Neuron (in vitro differentiated cells): ENCODE results near the gene CALHM6.

Experiments used
- H2AFZ ChIP-seq: one replicate; pipeline ENCODE4 v1.6.1; 2013; ENCODE audit warnings: low read depth, mild to moderate bottlenecking, inconsistent platforms, low read length, moderate library complexity
- H3K27me3 ChIP-seq: one replicate; pipeline ENCODE4 v1.6.1; 2013; ENCODE audit warnings: low read length; ENCODE audit not compliant: insufficient read depth
- H3K36me3 ChIP-seq: one replicate; pipeline ENCODE4 v1.6.1; 2013; ENCODE audit warnings: low read length; ENCODE audit not compliant: insufficient read depth
- H3K4me1 ChIP-seq: one replicate; pipeline ENCODE4 v1.6.1; 2013; ENCODE audit warnings: low read length; ENCODE audit not compliant: insufficient read depth
- H3K4me3 ChIP-seq: 2 replicates; pipeline ENCODE4 v1.5.1; 2013; ENCODE audit warnings: mild to moderate bottlenecking, low read length, moderate library complexity
- H3K9me3 ChIP-seq: one replicate; pipeline ENCODE4 v1.6.1; 2013; ENCODE audit warnings: low read length

The CALHM6 gene

DNA sequence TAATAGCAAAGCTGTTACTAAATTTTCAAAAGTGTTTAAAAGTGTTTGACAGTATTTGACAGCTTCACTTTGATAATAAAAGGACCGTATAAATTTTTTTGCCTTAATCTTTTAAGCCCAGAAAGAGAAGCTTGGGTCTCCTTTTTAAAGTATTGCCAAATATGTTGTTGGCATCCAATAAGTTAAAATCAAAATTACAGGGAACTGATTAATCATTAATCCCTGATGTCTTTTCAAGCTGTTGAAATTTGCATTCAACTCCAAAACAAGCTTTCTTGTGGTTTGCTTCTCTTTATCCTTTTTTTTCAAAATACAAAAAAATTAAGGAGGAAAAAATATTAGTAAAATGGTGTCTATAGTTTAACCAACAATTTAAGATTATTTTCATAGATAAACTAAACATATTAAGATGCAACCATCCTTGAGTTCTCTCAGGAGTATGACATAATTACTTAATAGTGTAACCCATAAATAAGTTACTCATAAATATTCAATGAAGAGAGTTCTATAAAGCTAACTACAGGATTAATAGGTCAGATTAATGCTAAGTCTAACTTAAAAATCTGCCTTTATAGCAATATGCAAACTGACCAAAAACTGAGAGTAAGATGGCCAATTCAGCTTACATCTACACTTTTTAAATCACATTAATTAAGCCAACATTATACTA, 27.0 kb upstream of the CALHM6 start:
- Histone ChIP-seq H3K9me3 (no peaks in the 10 kb centered on the region), H2AFZ (no peak overlapping the region), H3K4me1 (peaks cover 9% of the 10 kb centered on the region), H3K4me3 (no peak overlapping the region), H3K36me3 (peaks cover 5% of the 10 kb centered on the region), H3K27me3 (no peaks in the 10 kb centered on the region)

DNA sequence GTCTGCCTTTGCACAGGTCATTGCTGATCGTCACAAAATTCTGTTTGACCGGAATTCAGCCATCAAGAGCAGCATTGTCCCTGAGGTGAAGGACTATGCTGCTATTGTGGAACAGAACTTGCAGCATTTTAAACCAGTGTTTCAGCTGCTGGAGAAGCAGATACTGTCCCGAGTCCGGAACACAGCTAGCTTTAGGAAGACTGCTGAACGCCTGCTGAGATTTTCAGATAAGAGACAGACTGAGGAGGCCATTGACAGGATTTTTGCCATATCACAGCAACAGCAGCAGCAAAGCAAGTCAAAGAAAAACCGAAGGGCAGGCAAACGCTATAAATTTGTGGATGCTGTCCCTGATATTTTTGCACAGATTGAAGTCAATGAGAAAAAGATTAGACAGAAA, 24.6 kb upstream of the CALHM6 start:
- Histone ChIP-seq H3K4me1 (peaks cover 16% of the 10 kb centered on the region), H3K27me3 (no peaks in the 10 kb centered on the region), H3K4me3 (no peak overlapping the region), H3K9me3 (no peaks in the 10 kb centered on the region), H3K36me3 (no peaks in the 10 kb centered on the region), H2AFZ (no peak overlapping the region)

DNA sequence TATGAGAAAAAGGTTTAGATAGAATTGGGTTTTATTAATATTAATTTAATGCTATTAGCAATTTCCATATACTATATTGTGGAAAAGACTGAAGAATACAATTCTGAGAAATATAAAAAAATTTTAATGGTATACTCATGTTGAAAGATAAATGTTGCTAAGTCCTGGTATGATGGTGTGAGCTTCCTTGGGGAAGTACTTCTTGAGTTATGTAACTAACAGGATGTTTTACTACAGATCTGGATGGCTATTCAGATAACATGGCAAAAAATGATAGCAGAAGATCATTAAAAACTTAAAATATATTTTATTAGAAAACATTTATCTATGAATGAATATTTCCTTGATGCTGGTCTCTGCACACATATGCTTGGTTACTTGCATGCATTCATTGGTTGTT, 23.5 kb upstream of the CALHM6 start:
- Histone ChIP-seq H2AFZ (no peak overlapping the region), H3K4me3 (no peak overlapping the region), H3K36me3 (no peaks in the 10 kb centered on the region), H3K9me3 (no peaks in the 10 kb centered on the region), H3K27me3 (no peaks in the 10 kb centered on the region), H3K4me1 (peaks cover 16% of the 10 kb centered on the region)

GRCh38 chr6:116438590-116439448, 22.4 kb upstream of the CALHM6 start:
- no peaks in the 10 kb centered on the region for H3K9me3 ChIP-seq

DNA sequence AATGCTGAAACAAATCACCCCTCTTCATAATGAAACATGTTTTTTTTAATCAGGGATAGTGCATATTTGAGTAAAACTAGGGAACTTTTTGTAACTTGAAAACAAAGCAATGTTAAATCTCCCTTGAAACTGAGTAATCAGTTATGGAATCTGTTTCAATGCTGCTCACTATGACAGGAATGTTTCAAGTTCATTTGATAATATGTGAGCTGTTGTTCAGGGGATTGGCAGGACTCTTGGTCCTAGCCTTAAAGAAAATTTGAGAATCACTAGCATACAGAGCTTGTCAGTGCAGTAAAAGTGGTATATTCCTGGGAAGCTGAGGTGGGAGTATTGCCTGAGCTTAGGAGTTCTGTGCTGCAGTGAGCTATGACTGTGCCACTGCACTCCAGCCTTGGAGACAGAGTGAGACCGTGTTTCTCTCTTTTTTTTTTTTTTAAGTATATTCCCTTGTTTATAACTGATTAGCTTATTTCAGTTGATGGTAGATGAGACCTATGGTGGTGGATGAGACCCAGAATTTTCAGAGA, 21.6 kb upstream of the CALHM6 start:
- Histone ChIP-seq H2AFZ (no peak overlapping the region), H3K4me1 (peaks cover 21% of the 10 kb centered on the region), H3K36me3 (no peaks in the 10 kb centered on the region), H3K4me3 (peak overlapping the region; percentile 16), H3K27me3 (no peaks in the 10 kb centered on the region), H3K9me3 (no peaks in the 10 kb centered on the region)

More at GRCh38 chr6:116438590-116439448, 22.4 kb upstream of the CALHM6 start:
- Histone ChIP-seq H3K4me3 (peak overlapping the region; percentile 16), H3K27me3 (no peaks in the 10 kb centered on the region), H3K36me3 (no peaks in the 10 kb centered on the region), H3K4me1 (peaks cover 19% of the 10 kb centered on the region), H2AFZ (peak overlapping the region; percentile 63)

GRCh38 chr6:116443105-116443504, 18.1 kb upstream of the CALHM6 start:
- Histone ChIP-seq H3K4me1 (peaks cover 21% of the 10 kb centered on the region), H3K27me3 (no peaks in the 10 kb centered on the region), H3K36me3 (no peaks in the 10 kb centered on the region), H3K9me3 (no peaks in the 10 kb centered on the region), H3K4me3 (no peak overlapping the region), H2AFZ (no peak overlapping the region)

- Histone ChIP-seq H3K36me3 (no peaks in the 10 kb centered on the region), H3K9me3 (no peaks in the 10 kb centered on the region), H3K27me3 (no peaks in the 10 kb centered on the region), H3K4me1 (peaks cover 13% of the 10 kb centered on the region), H2AFZ (no peak overlapping the region), H3K4me3 (no peak overlapping the region)
Measured at GRCh38 chr6:116444092-116444491, 17.1 kb upstream of the CALHM6 start.

DNA sequence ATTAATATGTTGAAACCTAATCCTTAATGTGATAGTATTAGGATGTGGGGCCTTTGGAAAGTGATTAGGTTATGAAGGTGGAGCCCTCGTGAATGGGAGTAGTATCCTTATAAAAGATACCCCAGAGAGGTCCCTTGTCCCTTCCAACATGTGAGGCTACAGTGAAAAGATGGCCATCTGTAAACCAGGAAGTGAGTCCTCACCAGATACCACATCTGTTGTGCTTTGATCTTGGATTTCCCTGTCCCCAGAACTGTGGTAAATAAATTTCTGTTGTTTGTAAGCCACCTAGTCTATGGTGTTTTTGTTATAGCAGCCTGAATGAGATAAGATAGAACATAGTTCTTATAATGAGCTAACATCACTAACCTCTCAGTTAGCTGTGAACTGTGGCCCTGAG, 16.6 kb upstream of the CALHM6 start:
- H2AFZ ChIP-seq, result no peak overlapping the region
- H3K9me3 ChIP-seq, result no peaks in the 10 kb centered on the region
- H3K4me3 ChIP-seq, result no peak overlapping the region
- no peaks in the 10 kb centered on the region for H3K36me3 ChIP-seq
- no peaks in the 10 kb centered on the region for H3K27me3 ChIP-seq
- peaks cover 8% of the 10 kb centered on the region for H3K4me1 ChIP-seq

DNA sequence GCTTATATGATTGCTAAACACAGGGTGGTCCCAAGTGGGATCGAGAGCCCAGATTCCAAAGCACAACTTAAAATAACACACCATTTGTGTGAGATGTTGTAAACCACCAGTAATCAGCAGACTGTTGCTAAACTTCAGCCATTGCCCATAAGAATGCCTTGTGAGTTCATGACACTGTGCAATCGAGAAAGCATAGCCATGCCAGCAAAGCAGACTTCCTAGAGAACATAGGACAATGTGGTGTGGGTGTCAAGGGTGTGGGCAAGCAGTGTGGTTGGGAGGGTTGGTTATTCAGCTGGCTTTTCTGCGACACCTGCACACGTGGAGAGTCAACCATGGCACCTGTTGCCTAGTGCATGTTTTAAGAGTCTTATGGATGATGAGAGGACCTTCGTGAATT, 16.1 kb upstream of the CALHM6 start:
- H2AFZ ChIP-seq, result no peak overlapping the region
- no peaks in the 10 kb centered on the region for H3K9me3 ChIP-seq
- H3K4me1 ChIP-seq, result peaks cover 4% of the 10 kb centered on the region
- H3K36me3 ChIP-seq, result no peaks in the 10 kb centered on the region
- no peak overlapping the region for H3K4me3 ChIP-seq
- H3K27me3 ChIP-seq, result no peaks in the 10 kb centered on the region

- Histone ChIP-seq H3K9me3 (no peaks in the 10 kb centered on the region), H2AFZ (no peak overlapping the region), H3K4me1 (peaks cover 4% of the 10 kb centered on the region), H3K27me3 (no peaks in the 10 kb centered on the region), H3K36me3 (no peaks in the 10 kb centered on the region), H3K4me3 (no peak overlapping the region)
Measured at GRCh38 chr6:116446399-116446798, 14.8 kb upstream of the CALHM6 start.

DNA sequence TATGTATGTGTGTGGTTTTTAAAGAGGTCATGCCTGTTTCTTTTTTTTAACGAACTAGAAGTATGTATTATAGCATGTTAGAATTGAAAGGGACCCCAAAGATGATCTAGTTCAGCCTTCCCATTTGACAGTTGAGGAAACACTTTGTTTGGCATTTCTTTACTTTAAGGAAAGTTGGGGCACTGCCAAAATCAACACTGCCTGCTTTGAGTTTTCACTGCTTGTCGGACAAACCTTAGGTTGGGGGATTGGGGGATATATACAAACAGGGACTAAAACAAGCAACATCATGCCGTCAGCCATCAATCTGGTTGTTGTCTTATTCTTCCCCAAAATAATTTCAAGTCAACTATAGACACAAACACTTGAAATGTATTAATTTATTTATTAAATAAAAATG, 14.1 kb upstream of the CALHM6 start:
- Histone ChIP-seq H3K27me3 (no peaks in the 10 kb centered on the region), H3K4me3 (no peak overlapping the region), H3K4me1 (peaks cover 4% of the 10 kb centered on the region)

DNA sequence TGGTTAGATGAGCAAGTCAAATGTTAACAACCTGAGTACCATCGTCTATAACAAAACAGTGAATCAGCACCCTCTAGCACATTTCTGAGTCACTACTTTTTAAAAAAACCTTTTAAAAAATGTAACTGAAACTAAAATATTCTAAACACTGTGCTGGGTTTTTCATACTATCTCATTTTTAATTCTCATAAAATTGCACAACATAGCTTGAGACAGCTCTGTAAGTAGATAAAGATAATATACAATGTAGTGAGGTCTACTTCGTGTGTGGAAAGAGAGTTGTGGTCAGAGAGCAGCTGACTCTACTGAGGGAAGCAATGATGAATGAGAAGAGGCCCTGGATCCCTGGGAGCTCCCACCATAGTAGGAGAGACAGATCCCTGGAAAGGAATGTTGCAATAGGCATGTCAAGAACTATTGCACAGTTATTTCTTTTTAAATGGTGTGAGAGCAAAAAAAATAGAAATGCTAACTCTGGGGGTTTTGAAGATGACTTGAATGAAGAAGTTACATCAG, 13.6 kb upstream of the CALHM6 start:
- H3K4me3 ChIP-seq, result no peak overlapping the region
- peaks cover 4% of the 10 kb centered on the region for H3K4me1 ChIP-seq
- H2AFZ ChIP-seq, result no peak overlapping the region
- H3K9me3 ChIP-seq, result no peaks in the 10 kb centered on the region
- no peaks in the 10 kb centered on the region for H3K27me3 ChIP-seq
- H3K36me3 ChIP-seq, result no peaks in the 10 kb centered on the region

More for the DNA sequence above, 14.1 kb upstream of the CALHM6 start:
- H3K36me3 ChIP-seq, result no peaks in the 10 kb centered on the region
- H3K9me3 ChIP-seq, result no peaks in the 10 kb centered on the region
- no peak overlapping the region for H2AFZ ChIP-seq

DNA sequence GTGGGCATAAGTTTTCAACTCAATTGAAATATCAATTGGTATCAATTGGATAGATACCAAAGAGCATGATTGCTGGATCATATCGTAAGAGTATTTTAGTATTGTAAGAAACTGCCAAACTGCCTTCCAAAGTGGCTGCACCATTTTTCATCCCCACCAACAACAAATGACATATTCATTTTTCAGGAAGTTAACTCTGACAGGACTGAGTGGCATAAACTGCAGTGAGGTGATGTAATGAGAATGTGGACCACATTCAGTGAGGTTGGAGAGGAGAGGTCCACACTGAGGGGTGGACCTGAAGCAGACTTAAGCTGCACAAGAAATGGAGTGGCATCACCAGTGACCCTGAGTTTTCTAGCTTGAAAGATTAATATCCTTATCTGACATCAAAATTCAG, 11.6 kb upstream of the CALHM6 start:
- no peaks in the 10 kb centered on the region for H3K9me3 ChIP-seq

More for the DNA sequence above, 11.6 kb upstream of the CALHM6 start:
- Histone ChIP-seq H2AFZ (no peak overlapping the region), H3K27me3 (no peaks in the 10 kb centered on the region), H3K4me3 (no peak overlapping the region), H3K36me3 (no peaks in the 10 kb centered on the region), H3K4me1 (no peaks in the 10 kb centered on the region)
